ENCODE results near the gene PIH1D1.

DNA sequence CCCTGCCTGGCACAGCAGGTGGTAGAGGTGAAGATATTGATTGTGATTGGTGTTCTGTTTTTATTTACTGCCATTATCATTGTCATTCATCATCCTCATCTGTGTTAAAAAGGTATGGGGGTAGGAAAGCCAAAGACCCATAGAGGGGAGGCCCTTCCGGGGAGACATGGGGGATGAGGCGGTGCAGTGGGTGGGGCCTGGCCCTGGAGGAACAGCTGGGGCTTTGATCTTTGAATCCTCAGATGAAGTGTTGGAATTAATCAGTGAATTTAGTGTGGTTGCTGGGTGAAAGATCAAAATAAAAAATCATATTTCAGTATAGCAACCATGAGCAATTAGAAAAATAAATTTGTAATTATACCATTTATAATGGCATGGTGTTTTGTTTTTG is 35.8 kb downstream of the PIH1D1 start:
- TF ChIP-seq, protein P1, sequence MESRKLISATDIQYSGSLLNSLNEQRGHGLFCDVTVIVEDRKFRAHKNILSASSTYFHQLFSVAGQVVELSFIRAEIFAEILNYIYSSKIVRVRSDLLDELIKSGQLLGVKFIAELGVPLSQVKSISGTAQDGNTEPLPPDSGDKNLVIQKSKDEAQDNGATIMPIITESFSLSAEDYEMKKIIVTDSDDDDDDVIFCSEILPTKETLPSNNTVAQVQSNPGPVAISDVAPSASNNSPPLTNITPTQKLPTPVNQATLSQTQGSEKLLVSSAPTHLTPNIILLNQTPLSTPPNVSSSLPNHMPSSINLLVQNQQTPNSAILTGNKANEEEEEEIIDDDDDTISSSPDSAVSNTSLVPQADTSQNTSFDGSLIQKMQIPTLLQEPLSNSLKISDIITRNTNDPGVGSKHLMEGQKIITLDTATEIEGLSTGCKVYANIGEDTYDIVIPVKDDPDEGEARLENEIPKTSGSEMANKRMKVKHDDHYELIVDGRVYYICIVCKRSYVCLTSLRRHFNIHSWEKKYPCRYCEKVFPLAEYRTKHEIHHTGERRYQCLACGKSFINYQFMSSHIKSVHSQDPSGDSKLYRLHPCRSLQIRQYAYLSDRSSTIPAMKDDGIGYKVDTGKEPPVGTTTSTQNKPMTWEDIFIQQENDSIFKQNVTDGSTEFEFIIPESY (IDR thresholded peaks at IDR 0.05), result no peak
- TF ChIP-seq, protein P2, sequence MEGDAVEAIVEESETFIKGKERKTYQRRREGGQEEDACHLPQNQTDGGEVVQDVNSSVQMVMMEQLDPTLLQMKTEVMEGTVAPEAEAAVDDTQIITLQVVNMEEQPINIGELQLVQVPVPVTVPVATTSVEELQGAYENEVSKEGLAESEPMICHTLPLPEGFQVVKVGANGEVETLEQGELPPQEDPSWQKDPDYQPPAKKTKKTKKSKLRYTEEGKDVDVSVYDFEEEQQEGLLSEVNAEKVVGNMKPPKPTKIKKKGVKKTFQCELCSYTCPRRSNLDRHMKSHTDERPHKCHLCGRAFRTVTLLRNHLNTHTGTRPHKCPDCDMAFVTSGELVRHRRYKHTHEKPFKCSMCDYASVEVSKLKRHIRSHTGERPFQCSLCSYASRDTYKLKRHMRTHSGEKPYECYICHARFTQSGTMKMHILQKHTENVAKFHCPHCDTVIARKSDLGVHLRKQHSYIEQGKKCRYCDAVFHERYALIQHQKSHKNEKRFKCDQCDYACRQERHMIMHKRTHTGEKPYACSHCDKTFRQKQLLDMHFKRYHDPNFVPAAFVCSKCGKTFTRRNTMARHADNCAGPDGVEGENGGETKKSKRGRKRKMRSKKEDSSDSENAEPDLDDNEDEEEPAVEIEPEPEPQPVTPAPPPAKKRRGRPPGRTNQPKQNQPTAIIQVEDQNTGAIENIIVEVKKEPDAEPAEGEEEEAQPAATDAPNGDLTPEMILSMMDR (IDR thresholded peaks at IDR 0.05; ENCODE audit: low read depth, low read length, missing input control), result no peak
- TF ChIP-seq, protein P3, sequence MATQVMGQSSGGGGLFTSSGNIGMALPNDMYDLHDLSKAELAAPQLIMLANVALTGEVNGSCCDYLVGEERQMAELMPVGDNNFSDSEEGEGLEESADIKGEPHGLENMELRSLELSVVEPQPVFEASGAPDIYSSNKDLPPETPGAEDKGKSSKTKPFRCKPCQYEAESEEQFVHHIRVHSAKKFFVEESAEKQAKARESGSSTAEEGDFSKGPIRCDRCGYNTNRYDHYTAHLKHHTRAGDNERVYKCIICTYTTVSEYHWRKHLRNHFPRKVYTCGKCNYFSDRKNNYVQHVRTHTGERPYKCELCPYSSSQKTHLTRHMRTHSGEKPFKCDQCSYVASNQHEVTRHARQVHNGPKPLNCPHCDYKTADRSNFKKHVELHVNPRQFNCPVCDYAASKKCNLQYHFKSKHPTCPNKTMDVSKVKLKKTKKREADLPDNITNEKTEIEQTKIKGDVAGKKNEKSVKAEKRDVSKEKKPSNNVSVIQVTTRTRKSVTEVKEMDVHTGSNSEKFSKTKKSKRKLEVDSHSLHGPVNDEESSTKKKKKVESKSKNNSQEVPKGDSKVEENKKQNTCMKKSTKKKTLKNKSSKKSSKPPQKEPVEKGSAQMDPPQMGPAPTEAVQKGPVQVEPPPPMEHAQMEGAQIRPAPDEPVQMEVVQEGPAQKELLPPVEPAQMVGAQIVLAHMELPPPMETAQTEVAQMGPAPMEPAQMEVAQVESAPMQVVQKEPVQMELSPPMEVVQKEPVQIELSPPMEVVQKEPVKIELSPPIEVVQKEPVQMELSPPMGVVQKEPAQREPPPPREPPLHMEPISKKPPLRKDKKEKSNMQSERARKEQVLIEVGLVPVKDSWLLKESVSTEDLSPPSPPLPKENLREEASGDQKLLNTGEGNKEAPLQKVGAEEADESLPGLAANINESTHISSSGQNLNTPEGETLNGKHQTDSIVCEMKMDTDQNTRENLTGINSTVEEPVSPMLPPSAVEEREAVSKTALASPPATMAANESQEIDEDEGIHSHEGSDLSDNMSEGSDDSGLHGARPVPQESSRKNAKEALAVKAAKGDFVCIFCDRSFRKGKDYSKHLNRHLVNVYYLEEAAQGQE (IDR thresholded peaks at IDR 0.05), result no peak
- TF ChIP-seq JUND (IDR thresholded peaks at IDR 0.05) (no peak), FOXA1 (IDR thresholded peaks at IDR 0.05) (no peak), TAF1 (conservative IDR thresholded peaks at IDR 0.05) (no peak), RAD21 (IDR thresholded peaks at IDR 0.05) (no peak), HNF4G (IDR thresholded peaks at IDR 0.05) (no peak), SP1 (IDR thresholded peaks at IDR 0.05) (no peak)
